DMS114 treated with DMSO at 0.1 percent for 48 hours (cell line): Measurements from ENCODE around the gene PLCB3.

ENCODE experiments used
- DNase-seq: peaks from one replicate; lab custom pipeline; 2025; ENCODE audit not compliant: unreplicated experiment; lab: John Stamatoyannopoulos, UW

PLCB3 gene

GRCh38 chr11:64265176-64266160 is 14.1 kb downstream of the PLCB3 start:
- no peak for DNase-seq

GRCh38 chr11:64266339-64266738 is 15.0 kb downstream of the PLCB3 start:
- no peak for DNase-seq

- DNase-seq = no peak
Observed at GRCh38 chr11:64267207-64267945, 16.0 kb downstream of the PLCB3 start.

- no peak for DNase-seq
Observed at GRCh38 chr11:64268025-64268892, 16.9 kb downstream of the PLCB3 start.

- DNase-seq = peak; percentile 32
Observed at GRCh38 chr11:64268893-64269539, 17.7 kb downstream of the PLCB3 start.

- DNase-seq = peak; percentile 99
Observed at GRCh38 chr11:64269540-64270220, 18.4 kb downstream of the PLCB3 start.

GRCh38 chr11:64275031-64275800 is 23.9 kb downstream of the PLCB3 start:
- no peak for DNase-seq

- no peak for DNase-seq
Observed at GRCh38 chr11:64275841-64276240, 24.5 kb downstream of the PLCB3 start.

- DNase-seq = no peak
Observed at GRCh38 chr11:64276653-64277431, 25.5 kb downstream of the PLCB3 start.

- no peak for DNase-seq
Observed at GRCh38 chr11:64278576-64279190, 27.4 kb downstream of the PLCB3 start.

GRCh38 chr11:64281957-64282770 is 30.8 kb downstream of the PLCB3 start:
- no peak for DNase-seq

- DNase-seq = no peak
Observed at GRCh38 chr11:64283092-64283491, 31.8 kb downstream of the PLCB3 start.

GRCh38 chr11:64284048-64284961 is 33.0 kb downstream of the PLCB3 start, which contains the start of gene BAD:
BAD (minus strand) TSS chr11:64284665; CDS start chr11:64284368, 297 bp downstream.
- peak; percentile 85 for DNase-seq

GRCh38 chr11:64284962-64285884 is 33.9 kb downstream of the PLCB3 start, which contains the start of gene GPR137:
GPR137 (plus strand) TSS chr11:64285848; CDS start chr11:64286525, 677 bp downstream.
- peak; percentile 72 for DNase-seq
